HepG2 (cell line): ENCODE data around the gene RILPL1. TPM values are rescaled to one million over a fixed set of nuclear protein-coding genes. Genes with fewer than 3 reads are reported as not detected.

Source experiments
- CBX5 ChIP-seq: sonication (generic); formaldehyde crosslinking; IDR thresholded peaks from 2 replicates; pipeline ENCODE4 v1.4.0; 2020; ENCODE audit warnings: missing genetic modification reagents, borderline replicate concordance
- CENPT ChIP-seq: sonication (generic); formaldehyde crosslinking; IDR thresholded peaks from 2 replicates; pipeline ENCODE4 v1.8.0; 2022; ENCODE audit warnings: low read depth, mild to moderate bottlenecking, moderate library complexity, missing genetic modification reagents
- ERF ChIP-seq: IDR thresholded peaks from 2 replicates; pipeline ENCODE4 v1.6.1; 2018; ENCODE audit warnings: missing biosample characterization, missing genetic modification reagents
- GTF2F1 ChIP-seq: fragments of 150-350 bp; IDR thresholded peaks from 2 replicates; pipeline ENCODE4 v1.6.1; 2014; ENCODE audit warnings: low read length
- HOMEZ ChIP-seq: IDR thresholded peaks from 2 replicates; pipeline ENCODE4 v1.6.1; 2016; ENCODE audit warnings: low read depth
- IKZF4 ChIP-seq: sonication (generic); formaldehyde crosslinking; IDR thresholded peaks from 2 replicates; pipeline ENCODE4 v1.5.1; 2020; ENCODE audit warnings: borderline replicate concordance, mild to moderate bottlenecking, low read depth, missing genetic modification reagents; ENCODE audit errors: not compliant biosample characterization
- IRF1 ChIP-seq: sonication (generic); formaldehyde crosslinking; IDR thresholded peaks from 2 replicates; pipeline ENCODE4 v1.4.0; 2020; ENCODE audit warnings: low read depth, mild to moderate bottlenecking, missing genetic modification reagents
- KDM5A ChIP-seq: fragments of 200-600 bp; sonication (generic); IDR thresholded peaks from 2 replicates; pipeline ENCODE4 v1.7.0; 2018; ENCODE audit warnings: antibody characterized with exemption, mild to moderate bottlenecking, low read length, borderline replicate concordance
- KLF12 ChIP-seq: sonication (generic); formaldehyde crosslinking; IDR thresholded peaks from 2 replicates; pipeline ENCODE4 v1.4.0; 2020; ENCODE audit warnings: missing genetic modification reagents, borderline replicate concordance
- MIXL1 ChIP-seq: IDR thresholded peaks from 2 replicates; pipeline ENCODE4 v1.6.1; 2016
- MXD3 ChIP-seq: IDR thresholded peaks from 2 replicates; pipeline ENCODE4 v1.6.1; 2016; ENCODE audit warnings: mild to moderate bottlenecking, missing biosample characterization, missing genetic modification reagents
- NAIF1 ChIP-seq: sonication (generic); formaldehyde crosslinking; IDR thresholded peaks from 2 replicates; pipeline ENCODE4 v1.5.0; 2020; ENCODE audit warnings: mild to moderate bottlenecking, missing genetic modification reagents, borderline replicate concordance
- NFYB ChIP-seq: sonication (generic); formaldehyde crosslinking; IDR thresholded peaks from 2 replicates; pipeline ENCODE4 v1.4.0; 2020; ENCODE audit warnings: missing genetic modification reagents
- NONO ChIP-seq, 2 experiments: fragments of 450-650 bp in 1 of 2; sonication (generic) in 1 of 2; formaldehyde crosslinking in 1 of 2; IDR thresholded peaks in 1 of 2; conservative IDR thresholded peaks in 1 of 2; 2 replicates each; pipeline versions ENCODE4 v1.6.1 to v1.8.0; 2017 to 2022; ENCODE audit warnings: mild to moderate bottlenecking in 1 of 2, missing genetic modification reagents in 1 of 2, moderate library complexity in 1 of 2
- RCOR2 ChIP-seq: IDR thresholded peaks from 2 replicates; pipeline ENCODE4 v1.6.1; 2016; ENCODE audit warnings: missing biosample characterization, missing genetic modification reagents
- SALL1 ChIP-seq: sonication (generic); formaldehyde crosslinking; IDR thresholded peaks from 2 replicates; pipeline ENCODE4 v1.8.0; 2022; ENCODE audit warnings: mild to moderate bottlenecking, missing genetic modification reagents
- SAP130 ChIP-seq: IDR thresholded peaks from 2 replicates; pipeline ENCODE4 v1.6.1; 2016; ENCODE audit warnings: low read depth
- SETDB1 ChIP-seq: sonication (generic); formaldehyde crosslinking; IDR thresholded peaks from 2 replicates; pipeline ENCODE4 v1.5.1; 2020; ENCODE audit warnings: missing genetic modification reagents, mild to moderate bottlenecking, borderline replicate concordance
- SMC3 ChIP-seq: IDR thresholded peaks from 2 replicates; pipeline ENCODE4 v1.6.1; 2011; ENCODE audit warnings: low read length, improper control_type of control experiment
- ZBTB37 ChIP-seq: sonication (generic); formaldehyde crosslinking; IDR thresholded peaks from 2 replicates; pipeline ENCODE4 v1.4.0; 2020; ENCODE audit warnings: mild to moderate bottlenecking, missing genetic modification reagents
- ZC3H4 ChIP-seq: sonication (generic); formaldehyde crosslinking; IDR thresholded peaks from 2 replicates; pipeline ENCODE4 v1.4.0; 2020; ENCODE audit warnings: missing genetic modification reagents, borderline replicate concordance
- ZFY ChIP-seq: sonication (generic); formaldehyde crosslinking; IDR thresholded peaks from 2 replicates; pipeline ENCODE4 v1.4.0; 2020; ENCODE audit warnings: missing genetic modification reagents
- ZNF605 ChIP-seq: sonication (generic); formaldehyde crosslinking; IDR thresholded peaks from 2 replicates; pipeline ENCODE4 v1.8.0; 2022; ENCODE audit warnings: mild to moderate bottlenecking, missing genetic modification reagents
- ZNF770 ChIP-seq: sonication (generic); formaldehyde crosslinking; IDR thresholded peaks from 2 replicates; pipeline ENCODE4 v1.5.0; 2020; ENCODE audit warnings: mild to moderate bottlenecking, missing genetic modification reagents
- ZNF792 ChIP-seq: IDR thresholded peaks from 2 replicates; pipeline ENCODE4 v1.6.1; 2016
- polyA plus RNA-seq, 8 experiments: library from polyadenylated mRNA; depleted of rRNA in 3 of 8; stranded (reverse) in 7 of 8; unstranded in 1 of 8; fragments of >200 nt; fragmentation: Illumina TruSeq in 4 of 8; extraction: Trizol in 4 of 8; gene quantifications; 2 replicates each; pipeline versions ENCODE4 v1.2.1 to v1.2.3, GENCODE V29; 2011 to 2016; ENCODE audit warnings: low read depth in 4 of 8, missing spikeins in 1 of 8, mixed read lengths in 1 of 8; ENCODE audit not compliant: insufficient read depth in 1 of 8
- total RNA-seq, 5 experiments: library from RNA; depleted of rRNA; stranded (reverse); fragments of >200 nt; fragmentation: Illumina TruSeq; extraction: Trizol; gene quantifications; 2 replicates each; pipeline ENCODE4 v1.2.3, GENCODE V29; 2016; ENCODE audit warnings: low read depth in 1 of 5

The RILPL1 gene
- total and polyA plus RNA-seq, 2 of the 13 experiments (the other 11 are each of a cell fraction or from before 2014, with no cell fraction given), result 5.8 to 28.4 TPM

- TF ChIP-seq ZBTB37 (CRISPR knock-in tag) (no peak), KDM5A (no peak), ZC3H4 (CRISPR knock-in tag) (no peak), CENPT (CRISPR knock-in tag) (no peak), ERF (CRISPR knock-in tag) (no peak), ZNF605 (CRISPR knock-in tag) (no peak), ZFY (CRISPR knock-in tag) (peak; percentile 9; the same call in 1 of the 2 replicates), IRF1 (CRISPR knock-in tag) (no peak), CBX5 (CRISPR knock-in tag) (peak; percentile 61; the same call in 1 of the 2 replicates), GTF2F1 (no peak), MXD3 (CRISPR knock-in tag) (no peak), IKZF4 (CRISPR knock-in tag) (no peak), MIXL1 (CRISPR knock-in tag) (no peak), ZNF792 (CRISPR knock-in tag) (0 out of 2 replicates have a peak, but pooled peaks have one; percentile 32), SMC3 (peak; percentile 47), KLF12 (no peak), RCOR2 (peak; percentile 77; the same call in 1 of the 2 replicates), NONO (IDR thresholded peaks at IDR 0.05) (no peak), NONO (CRISPR knock-in tag; conservative IDR thresholded peaks at IDR 0.05) (peak; percentile 54; the same call in 1 of the 2 replicates), NFYB (CRISPR knock-in tag) (no peak), HOMEZ (CRISPR knock-in tag) (no peak), SETDB1 (no peak), NAIF1 (no peak; the same call in 1 of the 2 replicates), ZNF770 (CRISPR knock-in tag) (peak; percentile 96), SALL1 (peak; percentile 53; the same call in 1 of the 2 replicates), SAP130 (peak; percentile 55; the same call in 1 of the 2 replicates)
Measured at GRCh38 chr12:123540899-123541662, 7.6 kb upstream of the RILPL1 start (continued).
